ENCODE measurements around the gene LTB.

Gene LTB

GRCh38 chr6:31531162-31531561 lies 51.1 kb downstream of the LTB start:
- no peak for DNase-seq (ENCODE audit: low read depth in 2 of 2)

GRCh38 chr6:31530659-31531058 lies 51.6 kb downstream of the LTB start:
- no peak for DNase-seq (ENCODE audit: low read depth in 2 of 2)

All from stimulated activated CD8-positive, alpha-beta memory T cell treated with anti-CD3 and anti-CD28 coated beads, Interleukin-15, amount 100 ng/mL, for 48 hours (primary cell).